ENCODE measurements around the gene POLR3H. TPM values are rescaled to one million over a fixed set of nuclear protein-coding genes. Genes with fewer than 3 reads are reported as not detected.

POLR3H gene
- total RNA-seq, 1 experiment from 2014 or later, result 21.2 TPM

GRCh38 chr22:41576877-41577276 lies 32.6 kb upstream of the POLR3H start:
- Histone ChIP-seq H3K4me2 (ENCODE audit: low read length) (no peak overlapping the region), H3F3A (ENCODE audit: low read length, unreplicated experiment) (no peaks in the 10 kb centered on the region), H3K9me2 (replicated peaks; ENCODE audit: low read length) (no peaks in the 10 kb centered on the region), H3K27ac (ENCODE audit: low read length) (no peak overlapping the region), H3K36me3 (ENCODE audit: low read depth, low read length) (no peaks in the 10 kb centered on the region), H3K79me2 (ENCODE audit: low read length) (no peaks in the 10 kb centered on the region), H2AFZ (ENCODE audit: low read length) (no peak overlapping the region), H4K20me1 (ENCODE audit: low read length) (no peaks in the 10 kb centered on the region), H3K27me3 (ENCODE audit: low read length) (no peaks in the 10 kb centered on the region), H3K9ac (ENCODE audit: low read length) (no peak overlapping the region), H3K4me3 (ENCODE audit: low read length) (no peak overlapping the region), H3K9me3 (ENCODE audit: low read length) (no peaks in the 10 kb centered on the region), H3K4me1 (ENCODE audit: insufficient read depth, low read length) (no peaks in the 10 kb centered on the region)
- peak; percentile 56 for DNase-seq
- intact Hi-C loops (cut with micrococcal nuclease), result no loop called here
- BruUV-seq (replicated peaks), result no TSS peak
- peak; percentile 92 for ATAC-seq
- peak; percentile 71 for TF ChIP-seq CTCF (conservative IDR thresholded peaks at IDR 0.05; ENCODE audit: low read depth, low read length)
- no peak for TF ChIP-seq EZH2 (IDR thresholded peaks at IDR 0.05; ENCODE audit: low read length, unreplicated experiment)
- no peak for TF ChIP-seq EZH2phosphoT487 (IDR thresholded peaks at IDR 0.05; ENCODE audit: borderline replicate concordance, low read length)
- CTCF ChIA-PET, result interaction anchor here (1.2 kb wide), 1 partner anchor 13 kb away, joined by 4 read pairs; the partner anchor contains the start of gene PMM1
- POLR2A ChIA-PET (ENCODE audit: unreplicated experiment), result no interaction called here

DNA sequence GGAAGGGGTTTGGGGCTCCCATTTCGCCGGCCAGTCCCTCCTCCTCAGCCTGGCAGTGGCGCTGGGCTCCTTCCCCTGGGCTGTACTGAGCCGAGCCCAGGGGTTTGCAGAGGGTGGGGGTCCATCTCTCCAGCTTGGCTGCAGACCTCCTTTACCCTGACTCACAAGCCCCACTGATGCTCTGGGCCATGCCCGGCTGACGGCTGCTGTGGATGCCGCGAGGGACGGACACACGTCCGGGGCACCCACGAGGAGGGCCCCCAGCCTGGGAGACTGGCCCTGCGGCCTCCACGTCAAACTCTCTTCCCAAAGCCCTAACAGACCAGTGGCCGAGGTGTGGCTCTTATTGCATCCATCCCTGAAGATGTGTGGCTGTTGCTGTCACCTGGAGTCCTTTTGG lies 31.3 kb upstream of the POLR3H start:
- H3K27me3 ChIP-seq (ENCODE audit: low read length), result no peaks in the 10 kb centered on the region
- no peak overlapping the region for H3K4me3 ChIP-seq (ENCODE audit: low read length)
- H3F3A ChIP-seq (ENCODE audit: low read length, unreplicated experiment), result no peaks in the 10 kb centered on the region
- no peak overlapping the region for H2AFZ ChIP-seq (ENCODE audit: low read length)
- DNase-seq, result no peak
- H3K4me2 ChIP-seq (ENCODE audit: low read length), result no peak overlapping the region
- no peak for TF ChIP-seq EZH2phosphoT487 (IDR thresholded peaks at IDR 0.05; ENCODE audit: borderline replicate concordance, low read length)
- TF ChIP-seq EZH2 (IDR thresholded peaks at IDR 0.05; ENCODE audit: low read length, unreplicated experiment), result no peak
- no peak for TF ChIP-seq CTCF (conservative IDR thresholded peaks at IDR 0.05; ENCODE audit: low read depth, low read length)
- ATAC-seq, result no peak
- POLR2A ChIA-PET (ENCODE audit: unreplicated experiment), result no interaction called here
- H3K79me2 ChIP-seq (ENCODE audit: low read length), result no peaks in the 10 kb centered on the region
- CTCF ChIA-PET, result no interaction called here
- H3K27ac ChIP-seq (ENCODE audit: low read length), result no peak overlapping the region
- no peaks in the 10 kb centered on the region for H3K4me1 ChIP-seq (ENCODE audit: insufficient read depth, low read length)
- no peaks in the 10 kb centered on the region for H3K36me3 ChIP-seq (ENCODE audit: low read depth, low read length)
- no peaks in the 10 kb centered on the region for H3K9me3 ChIP-seq (ENCODE audit: low read length)
- intact Hi-C loops (cut with micrococcal nuclease), result no loop called here
- BruUV-seq (replicated peaks), result no TSS peak
- H4K20me1 ChIP-seq (ENCODE audit: low read length), result no peaks in the 10 kb centered on the region
- no peak overlapping the region for H3K9ac ChIP-seq (ENCODE audit: low read length)
- H3K9me2 ChIP-seq (replicated peaks; ENCODE audit: low read length), result no peaks in the 10 kb centered on the region

GRCh38 chr22:41574847-41575381 lies 30.6 kb upstream of the POLR3H start:
- TF ChIP-seq CTCF (conservative IDR thresholded peaks at IDR 0.05; ENCODE audit: low read depth, low read length), result no peak
- TF ChIP-seq EZH2 (IDR thresholded peaks at IDR 0.05; ENCODE audit: low read length, unreplicated experiment), result no peak
- no peak for TF ChIP-seq EZH2phosphoT487 (IDR thresholded peaks at IDR 0.05; ENCODE audit: borderline replicate concordance, low read length)
- ChIA-PET CTCF (no interaction called here), POLR2A (ENCODE audit: unreplicated experiment) (no interaction called here)
- ATAC-seq, result no peak
- H3K79me2 ChIP-seq (ENCODE audit: low read length), result no peaks in the 10 kb centered on the region
- no TSS peak for BruUV-seq (replicated peaks)
- H3K9me3 ChIP-seq (ENCODE audit: low read length), result no peaks in the 10 kb centered on the region
- no peaks in the 10 kb centered on the region for H3K27me3 ChIP-seq (ENCODE audit: low read length)
- H3K4me1 ChIP-seq (ENCODE audit: insufficient read depth, low read length), result no peaks in the 10 kb centered on the region
- H3K9me2 ChIP-seq (replicated peaks; ENCODE audit: low read length), result no peaks in the 10 kb centered on the region
- DNase-seq, result no peak
- no peak overlapping the region for H2AFZ ChIP-seq (ENCODE audit: low read length)
- H3K36me3 ChIP-seq (ENCODE audit: low read depth, low read length), result no peaks in the 10 kb centered on the region
- no peak overlapping the region for H3K9ac ChIP-seq (ENCODE audit: low read length)
- H3K4me3 ChIP-seq (ENCODE audit: low read length), result no peak overlapping the region
- intact Hi-C loops (cut with micrococcal nuclease), result no loop called here
- no peak overlapping the region for H3K4me2 ChIP-seq (ENCODE audit: low read length)
- H4K20me1 ChIP-seq (ENCODE audit: low read length), result no peaks in the 10 kb centered on the region
- H3K27ac ChIP-seq (ENCODE audit: low read length), result no peak overlapping the region
- H3F3A ChIP-seq (ENCODE audit: low read length, unreplicated experiment), result no peaks in the 10 kb centered on the region

Data from PC-3 (cell line).